Panc1 (cell line): Measurements from ENCODE around the gene PAX5.

Experiments
- CTCF ChIP-seq: fragments of 450-650 bp; IDR thresholded peaks from 2 replicates; pipeline ENCODE4 v1.5.1; 2017; ENCODE audit warnings: mild to moderate bottlenecking
- POLR2AphosphoS5 ChIP-seq: IDR thresholded peaks from 2 replicates; pipeline ENCODE4 v1.6.1; 2012; ENCODE audit warnings: mild to moderate bottlenecking, low read depth, low read length, moderate library complexity
- REST ChIP-seq, 2 experiments: IDR thresholded peaks; 2 replicates each; pipeline ENCODE4 v1.6.1; 2011 to 2012; ENCODE audit warnings: low read depth in 2 of 2, control low read depth in 1 of 2, low read length in 1 of 2, mild to moderate bottlenecking in 1 of 2, moderate library complexity in 1 of 2; ENCODE audit not compliant: insufficient read depth in 1 of 2
- SIN3A ChIP-seq: IDR thresholded peaks from 2 replicates; pipeline ENCODE4 v1.6.1; 2012; ENCODE audit warnings: low read depth, mild to moderate bottlenecking, low read length, moderate library complexity, borderline replicate concordance; ENCODE audit not compliant: insufficient read depth
- TCF7L2 ChIP-seq: IDR thresholded peaks from 2 replicates; pipeline ENCODE4 v1.6.1; 2011; ENCODE audit warnings: mild to moderate bottlenecking, low read depth, low read length, inconsistent platforms

GRCh38 chr9:36874261-36874660, 159.8 kb downstream of the PAX5 start:
- TF ChIP-seq POLR2AphosphoS5, result no peak
- no peak for TF ChIP-seq CTCF
- TF ChIP-seq SIN3A, result no peak
- TF ChIP-seq REST (IDR thresholded peaks at IDR 0.05; ENCODE audit: insufficient read depth in 1 of 2, low read depth in 2 of 2, low read length in 1 of 2), result no peak
- no peak for TF ChIP-seq TCF7L2
